ENCODE data around the gene GALK2.

Gene GALK2

DNA sequence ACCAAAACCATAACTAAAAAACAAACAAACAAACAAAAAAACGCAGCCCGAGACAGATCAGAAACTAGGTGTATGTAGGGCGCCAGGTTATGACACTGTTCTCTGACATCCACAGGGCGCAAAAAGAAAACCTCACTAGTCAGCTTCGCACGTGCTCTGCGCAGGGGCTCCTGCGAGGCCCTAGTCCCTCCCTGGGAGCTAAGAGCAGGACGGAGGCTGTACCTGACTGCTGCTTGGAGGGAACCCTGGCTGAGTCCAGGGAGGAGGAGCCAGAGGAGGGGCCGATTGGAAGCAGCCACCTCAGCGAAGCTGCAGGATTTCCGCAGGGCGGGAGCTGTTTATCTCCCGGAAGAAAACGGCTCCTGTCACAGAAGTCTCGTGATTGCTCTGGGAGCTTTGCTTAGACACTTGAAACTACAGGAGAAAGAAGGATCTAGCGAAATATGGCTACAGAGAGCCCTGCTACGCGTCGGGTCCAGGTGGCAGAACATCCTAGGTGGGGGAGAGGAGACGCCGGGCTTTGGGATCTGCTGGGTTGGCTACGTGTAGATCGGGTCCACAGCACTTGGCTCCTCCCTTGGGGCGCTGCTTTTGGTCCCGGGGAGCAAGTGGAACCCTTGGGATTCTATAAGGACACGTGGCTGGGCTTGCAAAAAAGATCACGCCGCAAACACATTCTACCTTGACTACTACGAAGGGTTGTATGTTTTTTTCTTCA is at the start of gene GALK2:
Gene GALK2 (plus strand): TSS at position 368 of the 718 bp plus-strand sequence. CDS start 76 bp downstream, at position 444.
- DNase-seq, result peak; percentile 69 to 78

DNA sequence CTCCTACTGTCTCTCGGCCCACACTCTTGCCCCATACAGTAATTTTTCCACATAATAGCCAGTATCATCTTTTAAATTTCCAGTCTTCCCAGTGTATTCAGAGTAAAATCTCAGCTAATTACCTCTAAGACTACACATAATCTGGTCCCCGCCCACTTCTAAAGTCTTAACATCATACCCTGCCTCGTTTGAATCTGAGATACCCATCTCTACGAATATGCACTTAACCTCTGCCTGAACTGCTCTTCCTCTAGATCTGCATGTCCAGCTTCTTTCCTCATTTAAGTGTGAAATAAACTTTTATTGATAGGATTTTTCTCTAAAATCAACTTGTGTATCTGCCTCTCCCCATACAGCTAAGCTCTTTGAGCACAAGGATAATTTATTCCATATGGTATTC is 49.2 kb upstream of the GALK2 start:
- DNase-seq, result no peak

DNA sequence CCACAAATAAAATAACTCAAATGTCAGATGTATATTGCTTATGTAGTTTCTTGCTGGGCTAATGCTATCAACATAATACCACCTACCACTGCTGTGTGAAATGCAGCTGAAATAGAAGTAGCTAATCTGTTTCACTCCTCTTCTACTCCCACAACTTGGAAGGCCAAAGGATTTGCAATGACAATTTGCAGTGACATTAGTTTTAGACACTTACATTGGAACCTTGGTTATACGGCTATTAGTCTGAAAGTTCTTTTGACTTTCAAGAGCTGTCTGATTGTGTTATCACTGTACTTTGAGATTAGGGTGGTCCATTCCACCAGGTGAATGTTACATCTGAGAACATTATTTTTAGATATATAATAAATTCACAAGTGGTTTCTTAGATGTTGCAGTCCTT is 48.1 kb upstream of the GALK2 start:
- no peak for DNase-seq

DNA sequence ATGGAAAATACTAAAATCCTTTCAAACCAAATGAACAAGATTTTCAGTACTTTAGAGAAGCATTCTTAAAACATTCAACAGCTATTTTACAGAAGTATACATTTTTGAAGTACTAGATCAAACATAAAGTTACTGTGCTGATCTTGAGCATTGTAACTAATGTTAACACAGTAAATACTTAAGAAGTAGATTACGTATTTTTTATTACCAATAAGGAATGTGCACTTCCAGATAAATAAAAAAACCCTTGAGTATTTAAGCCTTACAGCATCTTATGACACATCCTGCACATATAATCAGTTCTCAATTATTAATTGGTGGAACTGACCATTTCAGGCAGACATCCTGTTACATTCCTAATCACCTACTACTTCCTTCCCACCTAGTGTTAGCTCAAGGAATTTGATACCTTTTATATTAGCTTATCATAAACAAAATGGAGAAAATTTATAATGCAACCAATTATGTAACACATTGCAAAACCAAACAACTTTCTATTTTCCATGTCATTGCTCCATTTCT is 47.4 kb upstream of the GALK2 start:
- no peak for DNase-seq

GRCh38 chr15:49124371-49124770 is 45.7 kb upstream of the GALK2 start:
- no peak for DNase-seq

DNA sequence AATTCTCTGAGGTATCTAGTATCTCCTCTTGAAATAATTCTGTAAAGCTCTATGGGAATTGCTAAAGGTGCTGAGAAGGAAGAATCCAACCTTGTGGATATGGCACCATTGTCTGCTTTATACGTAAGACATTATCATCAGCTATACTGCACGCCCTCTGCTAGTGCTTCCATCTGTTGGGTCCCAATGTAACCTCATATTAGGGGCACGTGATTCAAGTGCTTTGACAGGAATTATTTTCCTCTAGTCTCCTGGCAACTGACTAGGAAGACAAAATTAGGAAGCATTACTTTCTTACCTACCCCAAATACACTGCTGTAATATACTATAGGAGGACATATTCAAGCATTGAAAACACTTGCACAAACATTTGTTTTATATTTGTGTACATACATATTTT is 38.6 kb upstream of the GALK2 start:
- no peak for DNase-seq

DNA sequence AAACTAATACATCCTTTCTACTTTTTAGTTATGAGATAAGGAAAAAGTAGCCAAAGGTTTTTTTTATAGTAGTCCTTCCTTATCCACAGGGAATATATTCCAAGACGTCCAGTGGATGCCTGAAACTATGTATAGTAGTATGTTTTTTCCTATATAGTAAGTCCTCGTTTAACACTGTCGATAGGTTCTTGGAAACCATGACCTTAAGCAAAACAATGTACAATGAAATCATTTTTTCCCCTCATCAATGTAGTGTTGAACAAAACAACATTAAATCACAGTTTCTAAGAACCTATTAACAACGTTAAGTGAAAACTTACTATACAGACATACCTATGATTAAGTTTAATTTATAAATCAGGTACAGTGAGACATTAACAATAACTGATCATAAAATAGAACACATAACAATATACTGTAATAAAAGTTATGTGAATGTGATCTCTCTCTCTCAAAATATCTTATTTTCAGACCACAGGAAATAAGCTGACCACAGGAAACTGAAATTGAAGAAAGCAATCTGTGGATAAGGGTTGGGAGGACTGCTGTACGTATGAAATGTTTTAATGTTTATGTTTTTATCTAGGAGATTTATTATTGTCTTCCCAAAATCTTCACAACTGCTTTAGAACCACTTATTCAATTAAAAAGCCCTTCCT is 35.2 kb upstream of the GALK2 start:
- no peak for DNase-seq

GRCh38 chr15:49135342-49135857 is 34.6 kb upstream of the GALK2 start:
- no peak for DNase-seq

GRCh38 chr15:49135911-49136310 is 34.1 kb upstream of the GALK2 start:
- DNase-seq, result no peak

GRCh38 chr15:49137861-49138260 is 32.2 kb upstream of the GALK2 start:
- no peak for DNase-seq

DNA sequence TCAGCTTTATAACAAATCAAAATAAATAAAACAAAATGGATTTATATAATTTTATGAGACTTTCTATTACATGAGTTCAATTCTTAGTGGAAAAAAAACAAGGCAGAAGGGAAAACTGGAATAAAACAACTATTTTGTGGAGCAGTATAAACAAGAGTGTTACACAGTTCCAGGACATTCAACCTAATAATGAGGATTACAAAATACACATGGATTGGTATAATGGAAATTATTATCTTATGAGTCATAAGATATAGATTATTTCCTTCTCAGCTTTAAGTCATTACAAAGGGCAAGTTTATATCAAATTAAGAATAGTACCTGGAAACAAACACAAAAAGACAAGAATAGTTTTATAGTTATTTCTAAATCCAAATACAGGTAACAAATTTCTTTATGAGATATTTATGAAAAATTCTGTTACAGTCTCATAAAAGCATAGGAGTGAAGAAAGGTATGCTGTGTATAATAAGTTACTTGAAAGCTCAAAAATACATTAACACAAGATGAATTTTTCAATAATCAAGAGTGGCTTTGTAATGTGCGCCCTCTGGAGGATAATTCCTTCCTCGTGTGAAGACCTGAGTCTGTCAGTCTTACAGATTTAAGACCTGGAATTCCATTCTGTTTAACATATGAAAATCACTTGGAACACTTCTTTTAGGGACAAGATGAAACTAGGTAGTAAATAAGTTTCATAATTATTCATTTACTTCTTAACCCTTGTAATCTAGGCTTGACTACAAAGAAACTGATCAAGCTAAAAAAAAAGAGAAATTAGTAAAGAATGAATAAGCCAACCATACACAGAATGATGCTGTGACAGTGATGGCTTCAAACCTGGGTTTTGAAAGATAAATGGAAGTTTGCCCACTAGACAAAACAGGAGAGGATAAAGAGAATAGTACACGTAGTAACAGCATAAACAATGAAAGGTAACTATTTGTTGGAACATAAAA is 24.1 kb upstream of the GALK2 start:
- DNase-seq, result peak; percentile 6 to 58

DNA sequence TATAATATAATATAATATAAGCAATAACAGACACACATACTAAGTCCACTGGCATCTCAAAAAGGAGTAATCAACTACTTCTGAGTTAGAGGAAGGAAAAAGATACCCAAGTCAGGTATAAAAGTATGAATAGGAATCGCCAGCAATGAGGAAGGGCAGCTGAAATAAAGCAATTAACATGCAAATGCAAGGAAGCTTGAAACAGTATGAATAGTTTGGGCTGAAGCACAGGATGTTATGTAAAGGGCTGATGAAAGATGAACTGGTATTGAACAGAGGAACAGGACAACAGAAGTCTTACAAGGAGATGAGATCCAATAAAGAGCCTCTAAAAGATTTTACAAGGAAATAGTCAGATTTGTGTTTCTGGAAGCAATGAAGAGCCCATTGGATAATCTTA is 21.7 kb upstream of the GALK2 start:
- no peak for DNase-seq

GRCh38 chr15:49148727-49149126 is 21.3 kb upstream of the GALK2 start:
- DNase-seq, result no peak

GRCh38 chr15:49151831-49152230 is 18.2 kb upstream of the GALK2 start:
- DNase-seq, result no peak

- DNase-seq, result no peak
Observed at GRCh38 chr15:49152552-49153312, 17.3 kb upstream of the GALK2 start.

DNA sequence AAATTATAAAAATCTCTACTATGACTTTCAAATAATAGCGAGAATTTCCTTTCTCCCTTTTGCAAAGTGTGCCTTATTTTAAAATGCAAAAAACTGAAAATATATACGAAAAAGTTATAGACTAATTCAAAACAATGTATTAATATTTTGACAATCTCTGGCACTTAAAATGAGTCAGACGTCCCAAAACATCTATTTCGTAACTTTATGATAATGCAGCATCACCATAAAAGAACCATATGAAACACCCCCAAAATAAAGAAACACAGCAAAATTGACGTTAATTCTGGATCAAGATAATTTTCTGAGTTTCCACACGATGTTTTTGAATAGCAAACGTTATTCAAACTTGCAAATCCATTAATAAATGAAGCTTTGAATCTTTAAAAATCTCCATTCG is 15.7 kb upstream of the GALK2 start:
- no peak for DNase-seq

DNA sequence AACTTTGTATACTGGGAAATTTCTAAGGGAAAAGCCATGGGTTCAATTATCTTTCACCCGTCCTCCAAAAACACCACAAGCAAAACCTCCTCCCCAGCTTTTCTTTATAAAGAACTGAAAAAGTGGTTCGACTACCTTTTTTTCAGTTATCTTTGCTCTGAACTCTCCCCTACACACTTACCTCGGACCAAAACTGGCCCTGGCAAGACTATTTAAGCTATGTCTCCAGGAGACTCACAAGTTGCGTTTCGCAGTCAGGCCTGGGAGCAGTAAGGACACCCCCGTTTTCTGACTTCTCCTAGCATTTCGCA is 15.3 kb upstream of the GALK2 start:
- no peak for DNase-seq

DNA sequence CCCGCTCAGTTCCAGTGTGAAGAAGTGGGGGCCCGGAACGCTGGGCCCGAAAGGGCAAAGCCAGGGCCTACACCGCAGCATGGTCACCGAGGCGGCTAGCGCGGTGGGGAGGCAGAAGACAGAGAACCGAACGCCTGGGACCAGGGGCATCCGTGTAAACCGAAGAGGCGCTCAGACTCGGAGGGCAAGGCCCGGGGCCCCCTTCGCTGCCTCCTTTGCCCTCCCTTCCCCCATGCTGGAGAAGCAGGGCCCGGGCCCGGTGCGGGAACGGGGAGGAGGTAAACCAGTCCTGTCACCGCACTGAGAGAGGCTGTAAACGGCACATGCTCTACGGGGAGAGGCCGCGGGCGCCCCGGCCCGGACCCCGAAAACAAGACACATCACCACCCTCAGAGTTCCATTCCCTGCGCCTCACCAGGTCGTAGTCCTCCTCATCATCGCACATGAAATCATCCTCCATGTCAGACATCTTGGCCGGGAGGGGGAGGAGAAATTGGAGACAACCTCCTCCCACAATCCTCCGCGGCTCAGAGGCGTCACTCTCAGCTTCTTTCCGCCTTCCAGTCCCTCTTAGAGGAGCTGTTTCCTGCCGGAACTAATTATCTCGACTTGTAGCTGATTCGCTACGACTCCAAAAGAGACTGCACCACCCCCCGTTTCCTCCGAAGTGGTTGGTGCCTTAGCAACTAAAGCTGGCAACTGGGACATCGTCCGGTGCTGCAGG is 14.8 kb upstream of the GALK2 start, which contains the start of gene COPS2:
Gene COPS2 (minus strand): TSS at position 490 of the 724 bp plus-strand sequence. CDS start 21 bp downstream, at position 469.
- peak; percentile 94 to 99 for DNase-seq

DNA sequence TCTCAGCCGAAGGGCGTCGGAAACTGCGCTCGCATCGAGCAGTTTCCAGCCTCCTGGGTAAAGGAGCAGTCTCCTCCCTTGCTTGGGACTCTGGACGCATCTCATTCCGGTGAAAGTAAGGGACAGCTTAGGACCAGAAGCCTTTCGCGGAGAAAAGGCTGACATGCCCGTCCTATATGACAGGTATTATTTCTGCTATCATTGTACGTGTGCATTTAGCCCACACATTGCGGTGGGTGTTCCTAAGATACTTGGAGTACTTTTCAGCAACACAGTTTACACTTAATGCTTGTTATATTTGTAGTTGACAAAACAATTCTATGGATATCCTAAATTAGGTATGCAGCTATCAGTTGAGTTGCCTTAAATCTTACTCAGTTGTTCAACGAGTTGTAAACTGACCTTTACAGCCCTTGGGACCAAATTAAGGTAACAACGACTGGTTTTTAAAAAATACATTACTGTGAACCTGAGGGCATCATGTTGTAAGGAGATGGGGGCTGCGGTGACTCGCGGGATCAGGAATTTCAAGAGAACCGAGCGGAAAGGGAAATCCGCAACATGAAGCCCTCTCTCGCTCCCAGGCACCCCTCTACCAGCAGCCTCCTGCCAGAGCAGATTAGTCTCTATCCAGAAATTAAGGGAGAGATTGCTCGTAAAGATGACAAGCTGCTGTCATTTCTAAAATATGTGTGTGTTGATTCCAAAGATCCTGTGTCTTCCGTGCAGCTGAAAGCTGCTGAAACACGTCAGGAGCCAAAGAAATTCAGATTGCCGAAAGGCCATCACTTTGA is 14.0 kb upstream of the GALK2 start:
- peak in 1 of 2 donors; percentile 44 for DNase-seq

DNA sequence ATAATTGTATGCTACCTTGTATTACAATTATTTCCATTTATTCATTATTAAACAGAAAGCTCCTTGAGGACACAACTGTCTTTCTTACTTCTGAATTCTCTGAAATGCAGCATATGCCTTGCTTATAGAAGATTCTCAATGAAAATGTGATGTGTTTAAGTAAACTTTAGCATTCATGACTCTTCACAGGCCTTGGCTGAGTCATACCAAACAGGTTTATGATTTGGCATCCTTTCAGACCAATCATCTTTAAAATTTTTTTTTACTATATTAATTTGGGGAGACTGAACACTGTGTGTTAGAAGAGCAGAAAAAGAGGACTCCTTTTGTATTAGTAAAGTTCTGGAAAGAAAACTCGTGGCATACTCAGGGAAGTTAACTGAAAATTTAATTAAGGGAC is 6.4 kb upstream of the GALK2 start:
- no peak for DNase-seq

DNA sequence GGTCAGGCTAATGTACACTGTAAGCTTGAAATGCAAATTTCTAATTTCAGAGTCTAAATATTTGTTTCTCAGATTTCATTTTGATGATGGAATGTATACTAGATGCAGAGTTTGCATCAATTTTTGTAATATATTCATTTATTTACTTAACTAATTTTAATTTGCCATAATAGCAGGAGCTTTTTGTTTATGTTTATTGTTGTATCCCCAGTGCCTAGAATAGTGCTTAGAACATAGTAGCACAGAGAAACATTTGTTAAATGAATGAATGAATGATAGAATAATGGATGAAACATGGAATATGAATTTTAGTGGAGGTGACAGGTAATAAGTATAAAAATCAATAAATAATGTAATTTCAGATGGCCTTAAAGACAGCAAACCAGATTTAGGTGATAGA is 5.2 kb upstream of the GALK2 start:
- DNase-seq, result no peak

All from hippocampal formation (tissue), 2 donors.